GM18907 (cell line): ENCODE measurements around the gene ETFBKMT.

ENCODE experiments used
- ATAC-seq: cut with Tn5 transposase; IDR thresholded peaks from one replicate; pipeline ENCODE4 v1.9.1; 2021; ENCODE audit warnings: mild to moderate bottlenecking, moderate library complexity; ENCODE audit not compliant: unreplicated experiment

ETFBKMT gene

GRCh38 chr12:31659087-31659942 lies at the start of gene ETFBKMT:
Gene ETFBKMT, plus strand, starts transcription at chr12:31659688. Its CDS starts 2,266 bp downstream, at chr12:31661954.
- ATAC-seq: peak; percentile 99

- ATAC-seq: no peak
Observed at GRCh38 chr12:31612819-31613218, 46.7 kb upstream of the ETFBKMT start.

- ATAC-seq: no peak
Observed at GRCh38 chr12:31618228-31619025, 41.1 kb upstream of the ETFBKMT start.

GRCh38 chr12:31620311-31620710 lies 39.2 kb upstream of the ETFBKMT start:
- ATAC-seq: no peak

GRCh38 chr12:31622038-31622437 lies 37.5 kb upstream of the ETFBKMT start:
- no peak for ATAC-seq

- no peak for ATAC-seq
Observed at GRCh38 chr12:31626270-31626995, 33.1 kb upstream of the ETFBKMT start.

- no peak for ATAC-seq
Observed at GRCh38 chr12:31627456-31628054, 31.9 kb upstream of the ETFBKMT start.

- no peak for ATAC-seq
Observed at GRCh38 chr12:31629756-31630732, 29.4 kb upstream of the ETFBKMT start.

- ATAC-seq: no peak
Observed at GRCh38 chr12:31631023-31631724, 28.3 kb upstream of the ETFBKMT start.

- ATAC-seq: no peak
Observed at GRCh38 chr12:31631809-31632208, 27.7 kb upstream of the ETFBKMT start.

- ATAC-seq: no peak
Observed at GRCh38 chr12:31633464-31633863, 26.0 kb upstream of the ETFBKMT start.

- ATAC-seq: no peak
Observed at GRCh38 chr12:31634620-31635019, 24.9 kb upstream of the ETFBKMT start.

GRCh38 chr12:31641509-31642090 lies 17.9 kb upstream of the ETFBKMT start:
- no peak for ATAC-seq

GRCh38 chr12:31644536-31644935 lies 15.0 kb upstream of the ETFBKMT start:
- ATAC-seq: no peak

- ATAC-seq: no peak
Observed at GRCh38 chr12:31645924-31646323, 13.6 kb upstream of the ETFBKMT start.

- ATAC-seq: no peak
Observed at GRCh38 chr12:31647086-31647491, 12.4 kb upstream of the ETFBKMT start.

- no peak for ATAC-seq
Observed at GRCh38 chr12:31650918-31651317, 8.6 kb upstream of the ETFBKMT start.

GRCh38 chr12:31651893-31652521 lies 7.5 kb upstream of the ETFBKMT start:
- no peak for ATAC-seq
